ENCODE measurements around the gene CREB3. TPM values are rescaled to one million over a fixed set of nuclear protein-coding genes. Genes with fewer than 3 reads are reported as not detected.

The CREB3 gene
- polyA plus RNA-seq, 3 donors: 17.4 to 38.7 (median 32.2) TPM

GRCh38 chr9:35731415-35732184, 866 bp upstream of the CREB3 start:
- no peaks in the 10 kb centered on the region for H3K27me3 ChIP-seq (ENCODE audit: control insufficient read depth in 2 of 2, insufficient read depth in 2 of 2, low read length in 2 of 2)
- H3K36me3 Mint-ChIP-seq: peaks cover 20 to 34% of the 10 kb centered on the region in 2 donors
- peaks cover 21% of the 10 kb centered on the region for H3K4me1 Mint-ChIP-seq
- H3K9me3 ChIP-seq (replicated peaks in 1 of 2; ENCODE audit: control insufficient read depth in 1 of 2, insufficient read depth in 1 of 2, low read length in 2 of 2): no peaks in the 10 kb centered on the region
- intact Hi-C loops (cut with micrococcal nuclease): loop anchor here (2.0 to 10.0 kb wide), 5 partner anchors 17 to 619 kb away; partner anchors contain the start of genes GBA2 (in 2 of the 2), RGP1 (in 2 of the 2), CCDC107 (in 1 of the 2) and FAM221B (in 1 of the 2)
- 1% methylated on average over 44 of the region's 47 CpGs for WGBS (ENCODE audit: insufficient coverage)
- peaks cover 57% of the 10 kb centered on the region for H4K20me1 ChIP-seq (ENCODE audit: insufficient read depth, low read length)
- no peak for TF ChIP-seq CTCF (IDR thresholded peaks at IDR 0.05)
- H3K4me2 ChIP-seq (replicated peaks; ENCODE audit: extremely low read depth, low read length, poor library complexity, severe bottlenecking): peak overlapping the region; percentile 87
- peaks cover 61 to 72% of the 10 kb centered on the region in 2 donors for H3K4me1 ChIP-seq (ENCODE audit: control insufficient read depth in 1 of 2, insufficient read depth in 2 of 2, low read length in 2 of 2)
- H3K9ac ChIP-seq (ENCODE audit: insufficient read depth, low read length, poor library complexity, severe bottlenecking): peak overlapping the region; percentile 80
- H2AFZ ChIP-seq (ENCODE audit: insufficient read depth, low read depth, low read length, poor library complexity, severe bottlenecking): peak overlapping the region; percentile 33
- H3K27me3 Mint-ChIP-seq (ENCODE audit: low read depth in 3 of 3): peaks cover 0 to 3% (median 0%) of the 10 kb centered on the region in 3 donors
- H3K4me3 Mint-ChIP-seq: peak overlapping the region in 1 of 2 donors; percentile 73
- H3K27ac Mint-ChIP-seq: peak overlapping the region in 4 of 7 donors; percentile 79 to 89 (median 84)
- H3K4me3 ChIP-seq (replicated peaks in 1 of 3; ENCODE audit: low read depth in 2 of 3, low read length in 3 of 3): peak overlapping the region; percentile 84 to 95 (median 85)
- DNase-seq: no peak
- peaks cover 67% of the 10 kb centered on the region for H3K79me2 ChIP-seq (ENCODE audit: insufficient read depth, low read length)
- H3K9me3 Mint-ChIP-seq: no peaks in the 10 kb centered on the region
- H3K27ac ChIP-seq (ENCODE audit: low read depth in 1 of 2, low read length in 2 of 2): peak overlapping the region; percentile 84 to 95
- peaks cover 13 to 41% of the 10 kb centered on the region in 2 donors for H3K36me3 ChIP-seq (replicated peaks in 1 of 2; ENCODE audit: control insufficient read depth in 1 of 2, insufficient read depth in 2 of 2, low read length in 2 of 2)

GRCh38 chr9:35732800-35733541, 505 bp downstream of the CREB3 start:
- Histone ChIP-seq H3K4me2 (replicated peaks; ENCODE audit: extremely low read depth, low read length, poor library complexity, severe bottlenecking) (peak overlapping the region; percentile 95), H3K4me3 (replicated peaks in 1 of 3; ENCODE audit: low read depth in 2 of 3, low read length in 3 of 3) (peak overlapping the region; percentile 64 to 95 (median 72)), H4K20me1 (ENCODE audit: insufficient read depth, low read length) (peaks cover 57% of the 10 kb centered on the region), H3K9ac (ENCODE audit: insufficient read depth, low read length, poor library complexity, severe bottlenecking) (peak overlapping the region; percentile 75), H2AFZ (ENCODE audit: insufficient read depth, low read depth, low read length, poor library complexity, severe bottlenecking) (peak overlapping the region; percentile 89), H3K79me2 (ENCODE audit: insufficient read depth, low read length) (peaks cover 53% of the 10 kb centered on the region), H3K27me3 (ENCODE audit: control insufficient read depth in 2 of 2, insufficient read depth in 2 of 2, low read length in 2 of 2) (no peaks in the 10 kb centered on the region), H3K27ac (ENCODE audit: low read depth in 1 of 2, low read length in 2 of 2) (peak overlapping the region; percentile 89 to 95), H3K36me3 (replicated peaks in 1 of 2; ENCODE audit: control insufficient read depth in 1 of 2, insufficient read depth in 2 of 2, low read length in 2 of 2) (peaks cover 26 to 41% of the 10 kb centered on the region in 2 donors), H3K9me3 (replicated peaks in 1 of 2; ENCODE audit: control insufficient read depth in 1 of 2, insufficient read depth in 1 of 2, low read length in 2 of 2) (no peaks in the 10 kb centered on the region), H3K4me1 (ENCODE audit: control insufficient read depth in 1 of 2, insufficient read depth in 2 of 2, low read length in 2 of 2) (peaks cover 50 to 58% of the 10 kb centered on the region in 2 donors)
- Mint-ChIP-seq H3K9me3 (peaks cover 0 to 1% (median 0%) of the 10 kb centered on the region in 7 donors), H3K4me3 (peak overlapping the region in 1 of 2 donors; percentile 92), H3K27me3 (ENCODE audit: low read depth in 3 of 3) (peaks cover 0 to 6% (median 0%) of the 10 kb centered on the region in 3 donors), H3K27ac (peak overlapping the region in 6 of 7 donors; percentile 94 to 99 (median 96)), H3K36me3 (peaks cover 25 to 42% of the 10 kb centered on the region in 2 donors), H3K4me1 (peaks cover 21% of the 10 kb centered on the region)
- DNase-seq: peak in 2 of 3 donors; percentile 33 to 41
- 0% methylated on average over 6 of the region's 14 CpGs for WGBS (ENCODE audit: insufficient coverage)
- intact Hi-C loops (cut with micrococcal nuclease): loop anchor here (2.0 to 10.0 kb wide), 5 partner anchors 16 to 621 kb away; partner anchors contain the start of genes GBA2 (in 2 of the 2), RGP1 (in 2 of the 2), CCDC107 (in 1 of the 2) and FAM221B (in 1 of the 2)
- no peak for TF ChIP-seq CTCF (IDR thresholded peaks at IDR 0.05)
